HG03103 (cell line): ENCODE measurements around the gene EZR.

Experiments
- ATAC-seq: cut with Tn5 transposase; IDR thresholded peaks from one replicate; pipeline ENCODE4 v1.9.1; 2021; ENCODE audit warnings: low read depth; ENCODE audit not compliant: unreplicated experiment

The EZR gene

GRCh38 chr6:158780246-158780884, 38.8 kb downstream of the EZR start:
- no peak for ATAC-seq

GRCh38 chr6:158778005-158778527, 41.1 kb downstream of the EZR start:
- no peak for ATAC-seq

GRCh38 chr6:158777510-158777909, 41.7 kb downstream of the EZR start:
- ATAC-seq: no peak

- ATAC-seq: no peak
These were observed 42.4 kb downstream of the EZR start for GRCh38 chr6:158776737-158777136.

- no peak for ATAC-seq
These were observed 43.3 kb downstream of the EZR start for GRCh38 chr6:158775832-158776231.

- no peak for ATAC-seq
These were observed 44.3 kb downstream of the EZR start for GRCh38 chr6:158774717-158775449.

- ATAC-seq: no peak
These were observed 45.4 kb downstream of the EZR start for GRCh38 chr6:158773581-158774449.

GRCh38 chr6:158772851-158773371, 46.3 kb downstream of the EZR start:
- ATAC-seq: no peak

- no peak for ATAC-seq
These were observed 47.0 kb downstream of the EZR start for GRCh38 chr6:158772172-158772571.

- no peak for ATAC-seq
These were observed 47.6 kb downstream of the EZR start for GRCh38 chr6:158771399-158772152.

- ATAC-seq: no peak
These were observed 48.4 kb downstream of the EZR start for GRCh38 chr6:158770533-158771330.

GRCh38 chr6:158769771-158770432, 49.3 kb downstream of the EZR start:
- no peak for ATAC-seq

- no peak for ATAC-seq
These were observed 49.9 kb downstream of the EZR start for GRCh38 chr6:158769234-158769770.

- no peak for ATAC-seq
These were observed 50.7 kb downstream of the EZR start for GRCh38 chr6:158768436-158768835.

GRCh38 chr6:158767709-158768108, 51.5 kb downstream of the EZR start:
- ATAC-seq: no peak

GRCh38 chr6:158766621-158767455, 52.3 kb downstream of the EZR start:
- no peak for ATAC-seq

- ATAC-seq: no peak
These were observed 53.6 kb downstream of the EZR start for GRCh38 chr6:158765499-158766068.
